H9 (cell line): Measurements from ENCODE around the gene IBA57. TPM values are rescaled to one million over a fixed set of nuclear protein-coding genes. Genes with fewer than 3 reads are reported as not detected.

Experiments used
- DNase-seq: peaks from one replicate; pipeline ENCODE4 v3.0.0-alpha.2; 2017
- H2AFZ ChIP-seq: one replicate; pipeline ENCODE4 v1.6.1; 2013; ENCODE audit warnings: mild to moderate bottlenecking, low read length, control low read depth, moderate library complexity
- H2AK5ac ChIP-seq: 2 replicates; pipeline ENCODE4 v1.6.1; 2013; ENCODE audit warnings: low read length, control low read depth, mixed read lengths; ENCODE audit not compliant: insufficient read length
- H2BK120ac ChIP-seq: one replicate; pipeline ENCODE4 v1.6.1; 2013; ENCODE audit warnings: low read depth, mild to moderate bottlenecking, low read length, control low read depth, inconsistent platforms; ENCODE audit not compliant: poor library complexity, severe bottlenecking
- H2BK12ac ChIP-seq: 2 replicates; pipeline ENCODE4 v1.6.1; 2013; ENCODE audit warnings: low read length, control low read depth, mixed read lengths, low read depth; ENCODE audit not compliant: insufficient read length
- H2BK15ac ChIP-seq: 2 replicates; pipeline ENCODE4 v1.6.1; 2013; ENCODE audit warnings: low read depth, low read length, control low read depth
- H2BK20ac ChIP-seq: one replicate; pipeline ENCODE4 v1.6.1; 2013; ENCODE audit warnings: low read depth, mild to moderate bottlenecking, low read length, control low read depth, inconsistent platforms; ENCODE audit not compliant: poor library complexity, severe bottlenecking
- H2BK5ac ChIP-seq: 2 replicates; pipeline ENCODE4 v1.6.1; 2013; ENCODE audit warnings: low read length, control low read depth, mixed read lengths; ENCODE audit not compliant: insufficient read length
- H3K14ac ChIP-seq: 2 replicates; pipeline ENCODE4 v1.6.1; 2013; ENCODE audit warnings: low read length, control low read depth; ENCODE audit not compliant: insufficient read depth
- H3K18ac ChIP-seq: 2 replicates; pipeline ENCODE4 v1.6.1; 2013; ENCODE audit warnings: low read depth, mild to moderate bottlenecking, mixed read lengths, low read length, control low read depth; ENCODE audit not compliant: insufficient read length
- H3K23ac ChIP-seq: 2 replicates; pipeline ENCODE4 v1.6.1; 2013; ENCODE audit warnings: low read length, control low read depth, mixed read lengths, low read depth; ENCODE audit not compliant: insufficient read length
- H3K23me2 ChIP-seq: 2 replicates; pipeline ENCODE4 v1.6.1; 2013; ENCODE audit warnings: low read depth, mild to moderate bottlenecking, mixed read lengths, low read length, control low read depth; ENCODE audit not compliant: insufficient read length, poor library complexity, severe bottlenecking
- H3K27ac ChIP-seq: 2 replicates; pipeline ENCODE4 v1.5.1; 2013; ENCODE audit warnings: low read length, control low read depth, mixed read lengths, low read depth; ENCODE audit not compliant: insufficient read length
- H3K27me3 ChIP-seq: 2 replicates; pipeline ENCODE4 v1.6.1; 2013; ENCODE audit warnings: low read length, control low read depth, inconsistent platforms; ENCODE audit not compliant: insufficient read depth
- H3K4ac ChIP-seq: 2 replicates; pipeline ENCODE4 v1.6.1; 2013; ENCODE audit warnings: low read depth, mild to moderate bottlenecking, control low read depth, inconsistent platforms, low read length, moderate library complexity
- H3K4me1 ChIP-seq: 2 replicates; pipeline ENCODE4 v1.6.1; 2013; ENCODE audit warnings: low read length, control low read depth, inconsistent platforms; ENCODE audit not compliant: insufficient read depth
- H3K4me2 ChIP-seq: 2 replicates; pipeline ENCODE4 v1.6.1; 2013; ENCODE audit warnings: low read length, control low read depth, mixed read lengths; ENCODE audit not compliant: insufficient read length, insufficient read depth
- H3K56ac ChIP-seq: 2 replicates; pipeline ENCODE4 v1.6.1; 2013; ENCODE audit warnings: low read depth, mild to moderate bottlenecking, mixed read lengths, low read length, control low read depth; ENCODE audit not compliant: insufficient read length
- H3K79me1 ChIP-seq: 2 replicates; pipeline ENCODE4 v1.6.1; 2013; ENCODE audit warnings: low read depth, mild to moderate bottlenecking, moderate library complexity, low read length, control low read depth, inconsistent platforms; ENCODE audit not compliant: insufficient read depth, poor library complexity, severe bottlenecking
- H3K79me2 ChIP-seq: 2 replicates; pipeline ENCODE4 v1.6.1; 2013; ENCODE audit warnings: low read length, control low read depth, inconsistent platforms; ENCODE audit not compliant: insufficient read depth
- H3K9ac ChIP-seq: 2 replicates; pipeline ENCODE4 v1.6.1; 2013; ENCODE audit warnings: low read length, control low read depth, mixed read lengths; ENCODE audit not compliant: insufficient read length; ENCODE audit errors: extremely low read depth
- H3K9me3 ChIP-seq: one replicate; pipeline ENCODE4 v1.6.1; 2013; ENCODE audit warnings: low read depth, low read length, inconsistent platforms; ENCODE audit not compliant: control insufficient read depth
- H3T11ph ChIP-seq: one replicate; pipeline ENCODE4 v1.6.1; 2013; ENCODE audit warnings: mild to moderate bottlenecking, low read length, control low read depth, inconsistent platforms
- H4K20me1 ChIP-seq: one replicate; pipeline ENCODE4 v1.6.1; 2013; ENCODE audit not compliant: control insufficient read depth, insufficient read length, insufficient read depth
- H4K5ac ChIP-seq: 2 replicates; pipeline ENCODE4 v1.6.1; 2013; ENCODE audit warnings: low read depth, mild to moderate bottlenecking, mixed read lengths, low read length, control low read depth; ENCODE audit not compliant: insufficient read length
- H4K8ac ChIP-seq: replicated peaks from 2 replicates; pipeline ENCODE4 v1.6.1; 2013; ENCODE audit warnings: low read length, control low read depth, mixed read lengths, low read depth; ENCODE audit not compliant: insufficient read length
- H4K91ac ChIP-seq: 2 replicates; pipeline ENCODE4 v1.6.1; 2013; ENCODE audit warnings: low read depth, mild to moderate bottlenecking, moderate library complexity, mixed read lengths, low read length, control low read depth; ENCODE audit not compliant: insufficient read length
- H3K27ac Mint-ChIP-seq, 3 experiments: 2 replicates in 2 of 3; 3 replicates in 1 of 3; pipeline ENCODE4 v1.8.0; 2020 to 2021; ENCODE audit warnings: mixed read lengths in 3 of 3, mild to moderate bottlenecking in 1 of 3, moderate library complexity in 1 of 3
- H3K27me3 Mint-ChIP-seq: 2 replicates; pipeline ENCODE4 v1.8.0; 2021; ENCODE audit warnings: low read depth, mild to moderate bottlenecking, moderate library complexity, mixed read lengths
- H3K36me3 Mint-ChIP-seq, 3 experiments: 2 replicates in 2 of 3; 3 replicates in 1 of 3; pipeline ENCODE4 v1.8.0; 2020 to 2021; ENCODE audit warnings: low read depth in 3 of 3, mixed read lengths in 3 of 3; ENCODE audit not compliant: insufficient read depth in 1 of 3
- H3K4me1 Mint-ChIP-seq, 2 experiments: 2 replicates each; pipeline ENCODE4 v1.8.0; 2020; ENCODE audit warnings: mixed read lengths in 2 of 2
- H3K4me3 Mint-ChIP-seq, 2 experiments: 2 replicates in 1 of 2; 3 replicates in 1 of 2; pipeline ENCODE4 v1.8.0; 2020 to 2021; ENCODE audit warnings: mild to moderate bottlenecking in 2 of 2, mixed read lengths in 2 of 2, moderate library complexity in 1 of 2
- H3K9me3 Mint-ChIP-seq, 2 experiments: 2 replicates in 1 of 2; 3 replicates in 1 of 2; pipeline ENCODE4 v1.8.0; 2020; ENCODE audit warnings: mild to moderate bottlenecking in 2 of 2, mixed read lengths in 2 of 2, moderate library complexity in 1 of 2
- CTCF ChIP-seq: fragments of 200-600 bp; sonication (generic); conservative IDR thresholded peaks from 3 replicates; pipeline ENCODE4 v1.8.0; 2021; ENCODE audit warnings: antibody characterized with exemption, mild to moderate bottlenecking
- WGBS: extraction: QIAGEN DNeasy Blood & Tissue Kit; methylation state at CpG from one replicate; pipeline ENCODE4 v1.1.7; 2013; ENCODE audit warnings: missing lambda C conversion rate, low lambda C conversion rate, mixed read lengths; ENCODE audit not compliant: insufficient read length; ENCODE audit errors: extremely low coverage; 5-methylcytosine and 5-hydroxymethylcytosine counted together
- total RNA-seq: library from RNA; stranded (reverse); gene quantifications from 2 replicates; pipeline ENCODE4 v1.2.1, GENCODE V29; 2021

IBA57 gene
- total RNA-seq, 1 experiment from 2014 or later: 12.6 TPM

GRCh38 chr1:228175316-228176023, 9.9 kb downstream of the IBA57 start:
- H4K8ac ChIP-seq: no peak overlapping the region
- H2BK120ac ChIP-seq: no peak overlapping the region
- H2AK5ac ChIP-seq: no peak overlapping the region
- no peak for DNase-seq
- H3K18ac ChIP-seq: no peak overlapping the region
- H3K9me3 ChIP-seq: no peaks in the 10 kb centered on the region
- no peak overlapping the region for H2BK20ac ChIP-seq
- H2BK5ac ChIP-seq: no peak overlapping the region
- H3K9ac ChIP-seq: no peak overlapping the region
- Mint-ChIP-seq H3K36me3 (no peaks in the 10 kb centered on the region; a peak in 1 of 7 replicates), H3K27me3 (no peaks in the 10 kb centered on the region; the same call in none of the 2 replicates), H3K4me3 (no peak overlapping the region), H3K4me1 (no peaks in the 10 kb centered on the region), H3K9me3 (no peaks in the 10 kb centered on the region), H3K27ac (no peak overlapping the region)
- H2BK12ac ChIP-seq: no peak overlapping the region
- H3K79me1 ChIP-seq: no peaks in the 10 kb centered on the region
- no peaks in the 10 kb centered on the region for H4K20me1 ChIP-seq
- no peak overlapping the region for H3K4me2 ChIP-seq
- H3K56ac ChIP-seq: no peak overlapping the region
- no peak overlapping the region for H3K27ac ChIP-seq
- WGBS: no CpG with 5 or more reads among the region's 18 CpGs
- no peaks in the 10 kb centered on the region for H3K27me3 ChIP-seq
- no peak overlapping the region for H3K4ac ChIP-seq
- no peaks in the 10 kb centered on the region for H3K4me1 ChIP-seq
- no peak overlapping the region for H4K91ac ChIP-seq
- no peak overlapping the region for H2BK15ac ChIP-seq
- H3K23ac ChIP-seq: no peak overlapping the region
- TF ChIP-seq CTCF: no peak
- H4K5ac ChIP-seq: no peak overlapping the region
- no peak overlapping the region for H2AFZ ChIP-seq
- H3K79me2 ChIP-seq: 0 out of 2 replicates have a peak, but pooled peaks cover 1% of the 10 kb centered on the region
- H3T11ph ChIP-seq: no peak overlapping the region
- H3K14ac ChIP-seq: no peak overlapping the region; the same call in 1 of the 2 replicates
- H3K23me2 ChIP-seq: no peaks in the 10 kb centered on the region
